Activated CD8-positive, alpha-beta memory T cell treated with anti-CD3 and anti-CD28 coated beads for 48 hours (primary cell): ENCODE results near the gene ALOX15.
"Not testable (repeated sequence)": the region's sequence is repeated elsewhere in the genome, so short reads cannot be mapped to it uniquely, and the experiment has no call there.

Source experiments
- DNase-seq, 3 experiments: peaks; one replicate each; pipeline ENCODE4 v3.0.0-alpha.2; 2020; ENCODE audit warnings: low read depth in 2 of 3, low spot score in 2 of 3

The ALOX15 gene

GRCh38 chr17:4617590-4618351, 23.7 kb downstream of the ALOX15 start:
- DNase-seq, result no peak

- DNase-seq, result no peak
Measured at GRCh38 chr17:4617090-4617489, 24.4 kb downstream of the ALOX15 start.

GRCh38 chr17:4616476-4616875, 25.0 kb downstream of the ALOX15 start:
- DNase-seq, result no peak

DNA sequence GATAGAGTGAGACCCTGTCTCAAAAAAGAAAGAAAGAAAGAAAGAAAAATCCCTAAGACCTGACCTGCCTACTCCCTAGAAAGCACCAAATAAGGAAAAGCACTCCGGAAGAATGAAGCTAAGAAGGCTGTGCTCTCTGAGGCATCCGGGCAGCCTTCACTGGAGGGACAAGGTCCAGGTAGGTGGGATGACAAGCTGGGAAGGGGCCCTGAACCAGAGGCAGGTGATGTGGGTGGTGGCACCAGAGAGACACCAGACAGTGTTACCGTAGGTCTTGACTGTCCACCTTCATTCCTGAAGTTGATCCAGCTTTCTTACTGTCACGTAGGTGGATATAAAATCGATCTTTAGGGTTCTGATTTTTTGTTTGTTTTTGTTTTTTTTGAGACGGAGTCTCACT, 30.8 kb downstream of the ALOX15 start:
- no peak for DNase-seq

DNA sequence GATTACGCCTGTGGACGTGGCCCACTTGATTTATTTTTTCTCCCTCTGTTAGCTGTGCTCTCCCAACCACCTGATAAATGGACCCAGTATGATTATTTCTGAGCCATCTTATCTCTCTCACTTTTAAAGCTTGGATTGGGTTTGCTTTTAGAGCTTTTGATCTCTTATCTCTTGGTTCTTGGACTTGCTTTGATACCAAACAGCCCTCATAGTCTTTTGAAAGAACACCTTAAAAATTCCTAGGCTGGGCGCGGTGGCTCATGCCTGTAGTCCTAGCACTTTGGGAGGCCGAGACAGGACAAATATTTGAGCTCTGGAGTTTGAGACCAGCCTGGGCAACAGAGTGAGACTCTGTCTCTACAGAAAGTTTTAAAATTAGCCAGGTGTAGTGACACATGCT, 31.3 kb downstream of the ALOX15 start:
- DNase-seq, result no peak

DNA sequence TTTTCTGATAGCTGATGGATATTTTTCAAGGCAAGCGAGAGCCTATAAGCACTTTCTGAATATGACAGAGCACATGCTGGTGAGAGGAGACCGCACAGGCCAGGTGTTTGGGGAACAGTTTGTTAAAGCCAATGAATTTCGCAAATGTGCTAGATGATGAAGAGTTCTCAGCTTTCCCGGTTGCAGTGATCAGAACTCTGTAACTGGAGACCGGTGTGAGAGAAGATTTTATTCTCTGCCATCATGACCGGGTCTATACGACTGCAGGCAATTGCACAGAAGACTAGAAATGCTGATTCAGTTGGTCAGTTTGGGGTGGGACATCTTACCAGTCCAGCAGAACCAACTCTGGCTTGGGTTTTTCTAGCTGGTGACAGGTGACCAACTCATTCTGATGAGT, 31.7 kb downstream of the ALOX15 start:
- no peak for DNase-seq

- no peak for DNase-seq
Measured at GRCh38 chr17:4607773-4608187, 33.7 kb downstream of the ALOX15 start.

- no peak for DNase-seq
Measured at GRCh38 chr17:4607261-4607741, 34.2 kb downstream of the ALOX15 start.

DNA sequence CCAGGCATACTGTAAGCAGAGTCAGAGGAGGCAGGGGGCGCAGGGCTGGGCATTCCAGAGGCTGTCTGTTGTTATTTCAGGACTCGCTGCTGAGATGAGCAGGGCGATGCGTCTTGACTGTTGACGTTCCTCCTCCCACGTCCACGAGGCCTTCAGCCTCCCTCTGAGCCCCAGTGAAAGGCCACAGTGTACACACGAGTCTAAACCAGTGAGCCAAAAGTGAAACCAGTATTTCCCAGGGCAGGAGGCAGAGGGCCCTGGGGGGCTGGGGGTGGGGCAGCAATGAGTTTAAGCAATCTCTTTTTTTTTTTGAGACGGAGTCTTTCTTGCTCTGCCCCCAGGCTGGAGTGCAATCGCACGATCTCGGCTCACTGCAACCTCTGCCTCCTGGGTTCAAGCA, 35.7 kb downstream of the ALOX15 start:
- DNase-seq, result no peak

DNA sequence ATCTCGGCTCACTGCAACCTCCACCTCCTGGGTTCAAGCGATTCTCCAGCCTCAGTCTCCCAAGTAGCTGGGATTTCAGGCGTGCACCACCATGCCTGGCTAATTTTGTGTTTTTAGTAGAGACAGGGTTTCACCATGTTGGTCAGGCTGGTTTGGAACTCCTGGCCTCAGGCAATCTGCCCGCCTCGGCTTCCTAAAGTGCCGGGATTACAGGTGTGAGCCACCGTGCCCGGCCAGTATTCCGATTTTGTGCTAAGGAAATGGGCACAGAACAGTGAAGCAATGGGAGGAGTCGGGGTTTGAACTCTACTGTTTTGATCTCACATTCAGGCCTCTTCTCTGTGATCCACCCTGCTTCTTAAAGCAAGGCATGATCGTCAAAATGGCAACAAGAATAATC, 36.7 kb downstream of the ALOX15 start:
- DNase-seq, result not testable (repeated sequence)

GRCh38 chr17:4604111-4604644, 37.3 kb downstream of the ALOX15 start:
- no peak for DNase-seq

- no peak for DNase-seq
Measured at GRCh38 chr17:4602041-4602440, 39.4 kb downstream of the ALOX15 start.

DNA sequence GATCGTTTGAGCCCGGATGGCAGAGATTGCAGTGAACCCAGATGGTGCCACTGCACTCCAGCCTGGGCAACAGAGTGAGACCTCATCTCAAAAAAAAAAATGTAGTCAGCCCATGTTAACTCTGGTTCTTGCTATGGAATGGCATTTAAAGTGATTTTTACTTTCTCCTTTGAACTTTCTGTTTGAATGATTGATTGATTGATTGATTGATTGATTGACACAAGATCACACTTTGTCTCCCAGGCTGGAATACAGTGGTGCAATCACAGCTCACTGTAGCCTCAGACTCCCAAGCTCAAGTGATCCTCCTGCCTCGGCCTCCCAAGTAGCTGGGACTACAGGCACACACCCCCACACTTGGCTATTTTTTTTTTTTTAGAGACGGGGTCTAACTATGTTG, 40.2 kb downstream of the ALOX15 start:
- DNase-seq, result no peak

- no peak for DNase-seq
Measured at GRCh38 chr17:4600563-4600962, 40.9 kb downstream of the ALOX15 start.

DNA sequence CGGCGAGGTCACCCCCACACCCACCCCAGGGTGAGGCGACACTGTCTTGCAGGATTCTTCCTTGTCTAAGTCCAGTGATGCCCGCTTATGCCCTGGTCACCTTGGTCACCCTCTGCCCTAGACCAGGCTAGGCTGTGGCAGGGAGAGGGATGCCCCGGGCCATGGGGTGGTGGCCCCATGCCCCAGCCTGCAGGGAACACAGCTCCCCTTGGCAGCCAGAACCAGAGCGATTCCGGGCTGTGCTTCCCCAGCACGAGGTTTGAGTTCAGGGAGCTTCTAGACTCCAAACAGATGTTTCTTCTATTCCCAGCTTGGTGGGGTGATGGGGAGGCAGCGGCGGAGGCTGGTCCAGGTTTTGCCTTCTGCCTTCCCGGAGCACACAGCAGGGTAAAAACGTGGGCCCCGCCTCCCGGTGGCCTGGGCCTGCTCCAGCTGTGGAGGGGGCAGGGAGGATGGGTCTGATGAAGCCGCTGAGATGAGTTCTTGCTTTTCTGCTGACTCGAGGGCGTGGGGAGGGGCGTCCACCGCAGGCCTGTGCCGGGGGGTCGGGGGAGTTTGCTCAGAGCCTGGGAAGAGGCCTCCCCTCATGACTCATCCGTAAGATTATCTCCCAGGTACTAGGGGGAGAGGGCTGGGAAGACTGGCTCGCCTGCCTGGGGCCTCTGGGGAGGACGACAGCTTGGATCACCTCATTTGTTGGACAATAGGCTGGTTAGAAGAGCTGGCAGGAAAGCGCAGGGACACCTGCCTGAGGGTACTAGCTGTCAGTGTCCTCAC, 41.8 kb downstream of the ALOX15 start:
- no peak for DNase-seq

DNA sequence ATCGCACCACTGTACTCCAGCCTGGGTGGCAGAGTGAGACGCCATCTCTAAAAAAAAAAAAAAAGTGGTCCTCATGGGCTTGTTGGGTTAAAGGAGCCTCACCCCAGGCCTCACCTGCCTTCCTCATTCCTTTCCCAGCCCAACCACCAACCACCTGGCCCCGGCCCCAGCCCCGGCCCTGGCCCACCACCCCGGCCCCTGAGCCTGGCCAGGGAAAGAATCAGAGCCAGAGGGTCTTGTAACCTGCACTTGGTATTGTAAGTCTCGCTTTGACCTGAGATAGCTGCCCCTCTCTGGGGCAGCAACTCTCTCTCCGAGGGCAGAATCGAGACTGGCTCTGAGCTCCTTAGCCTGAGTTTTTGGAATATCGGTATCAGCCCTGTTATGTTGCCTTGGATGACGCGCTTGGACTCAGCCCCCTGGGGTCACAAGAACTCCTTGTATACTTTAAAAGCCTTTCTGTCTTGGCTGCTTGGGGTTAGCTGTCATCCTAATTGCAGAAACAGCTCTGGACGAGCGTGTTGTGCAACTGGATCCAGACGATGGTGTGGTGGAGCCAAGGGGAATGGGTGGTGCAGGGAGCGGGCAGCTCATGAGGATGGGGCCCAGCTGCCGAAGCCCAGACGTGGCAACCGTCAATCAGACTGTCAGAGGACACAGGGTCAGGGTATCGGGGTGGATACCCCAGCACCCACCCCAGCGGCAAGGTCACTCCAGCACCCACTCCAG, 42.5 kb downstream of the ALOX15 start:
- no peak for DNase-seq

DNA sequence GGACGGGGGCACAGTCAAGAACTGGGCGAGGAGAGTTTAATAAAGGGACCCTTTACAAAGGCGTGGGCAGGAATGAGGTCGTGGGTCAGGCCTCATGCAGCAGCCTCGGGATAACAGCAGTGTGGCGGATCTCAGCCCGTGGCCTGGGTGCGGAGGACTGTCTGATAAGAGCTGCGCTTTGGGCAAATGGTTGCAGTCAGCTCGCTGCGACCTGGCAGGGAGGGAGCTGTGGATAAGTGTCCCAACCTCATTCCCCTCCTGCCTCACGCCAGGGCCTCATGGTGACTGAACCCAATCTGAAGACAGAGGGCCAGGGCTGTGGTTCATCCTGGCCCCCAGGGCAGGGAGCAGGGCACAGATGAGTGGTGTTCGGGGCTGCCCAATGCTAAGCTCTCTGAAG, 43.5 kb downstream of the ALOX15 start:
- no peak for DNase-seq

DNA sequence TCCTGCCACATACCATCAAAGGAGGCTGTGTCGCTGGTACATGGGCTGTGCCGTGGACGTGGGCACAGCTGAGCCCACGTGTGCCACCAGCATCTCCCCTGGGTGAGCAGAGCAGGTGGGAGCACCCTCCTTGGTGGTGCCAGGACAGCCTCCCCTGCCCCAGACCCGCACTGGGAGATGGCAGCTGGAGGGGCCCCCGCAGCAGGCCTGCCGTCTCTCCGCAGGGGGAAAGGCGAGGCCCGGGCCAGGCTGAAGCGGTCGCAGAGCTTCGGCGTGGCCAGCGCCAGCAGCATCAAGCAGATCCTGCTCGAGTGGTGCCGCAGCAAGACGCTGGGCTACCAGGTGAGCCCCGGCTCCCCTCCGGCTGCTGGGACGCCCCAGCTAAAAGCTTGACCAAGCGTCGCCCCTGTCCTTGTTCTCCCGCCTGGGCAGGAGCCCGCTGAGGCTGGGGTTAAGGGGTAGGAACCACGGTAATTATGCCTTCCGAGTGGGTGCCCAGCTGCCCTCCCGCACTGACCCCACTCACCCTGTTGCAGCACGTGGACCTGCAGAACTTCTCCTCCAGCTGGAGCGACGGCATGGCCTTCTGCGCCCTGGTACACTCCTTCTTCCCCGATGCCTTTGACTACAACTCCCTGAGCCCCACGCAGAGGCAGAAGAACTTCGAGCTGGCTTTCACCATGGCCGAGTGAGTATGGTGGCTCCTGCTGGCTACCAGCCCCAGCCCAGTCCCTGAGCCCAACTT, 44.7 kb downstream of the ALOX15 start:
- no peak for DNase-seq

GRCh38 chr17:4595685-4596342, 45.7 kb downstream of the ALOX15 start:
- DNase-seq, result not testable (repeated sequence)
